GM13977 (cell line): ENCODE measurements around the gene IFNL1.
"Not testable (repeated sequence)": the region's sequence is repeated elsewhere in the genome, so short reads cannot be mapped to it uniquely, and the experiment has no call there.

Experiments used
- DNase-seq: peaks from one replicate; pipeline ENCODE4 v3.0.0; 2012; ENCODE audit warnings: low spot score
- CTCF ChIP-seq: IDR thresholded peaks from 2 replicates; pipeline ENCODE4 v1.5.1; 2012; ENCODE audit warnings: mild to moderate bottlenecking, control low read depth; ENCODE audit not compliant: insufficient read depth; ENCODE audit errors: extremely low read depth, missing control alignments
- in situ Hi-C: fragments of 300-500 bp; cut with MboI; formaldehyde crosslinking; loops from one replicate; pipeline ENCODE4 v1.12.0; 2022; ENCODE audit warnings: low sequenced_read_pairs, low pct_unique_long_range_greater_than_20kb, mixed read lengths, inconsistent platforms; ENCODE audit not compliant: unreplicated experiment

IFNL1 gene

GRCh38 chr19:39263912-39264305 lies 32.3 kb upstream of the IFNL1 start:
- no peak for TF ChIP-seq CTCF
- in situ Hi-C loops = no loop called here
- DNase-seq = no peak

- DNase-seq = no peak
Observed at GRCh38 chr19:39264306-39265290, 31.6 kb upstream of the IFNL1 start.

GRCh38 chr19:39265321-39265916 lies 30.8 kb upstream of the IFNL1 start:
- in situ Hi-C loops = no loop called here
- TF ChIP-seq CTCF = no peak
- no peak for DNase-seq

More at GRCh38 chr19:39264306-39265290, 31.6 kb upstream of the IFNL1 start:
- TF ChIP-seq CTCF = no peak
- in situ Hi-C loops = no loop called here

- DNase-seq, in situ Hi-C loops: not testable (repeated sequence)
Observed at GRCh38 chr19:39268085-39268484, 28.1 kb upstream of the IFNL1 start, which contains the start of gene IFNL2. TSS of gene IFNL2 (plus strand) at chr19:39268396. CDS start at chr19:39268569, 173 bp downstream.

- in situ Hi-C loops, DNase-seq: not testable (repeated sequence)
Observed at GRCh38 chr19:39268531-39269223, 27.5 kb upstream of the IFNL1 start.

- in situ Hi-C loops, DNase-seq: not testable (repeated sequence)
Observed at GRCh38 chr19:39269369-39269768, 26.8 kb upstream of the IFNL1 start.

GRCh38 chr19:39270036-39270871 lies 26.0 kb upstream of the IFNL1 start:
- TF ChIP-seq CTCF = no peak
- in situ Hi-C loops = no loop called here
- no peak for DNase-seq

GRCh38 chr19:39273859-39274258 lies 22.3 kb upstream of the IFNL1 start:
- DNase-seq, in situ Hi-C loops: not testable (repeated sequence)
